Cardiac fibroblast (primary cell): ENCODE results near the gene HIVEP1.

Experiments
- DNase-seq, 2 donors: peaks; one replicate each; pipeline versions ENCODE4 v3.0.0 to v3.0.0-alpha.2; 2010; ENCODE audit warnings: low read depth in 2 of 2
- H3K4me3 ChIP-seq, 2 donors: replicated peaks in 1 of 2; 1 replicate in 1 of 2; 2 replicates in 1 of 2; pipeline ENCODE4 v1.5.1; 2011; ENCODE audit warnings: low read depth in 2 of 2, low read length in 2 of 2, mild to moderate bottlenecking in 2 of 2, moderate library complexity in 1 of 2
- CTCF ChIP-seq: IDR thresholded peaks from one replicate; pipeline ENCODE4 v1.5.1; 2011; ENCODE audit warnings: low read depth, mild to moderate bottlenecking, low read length, inconsistent platforms

The HIVEP1 gene

DNA sequence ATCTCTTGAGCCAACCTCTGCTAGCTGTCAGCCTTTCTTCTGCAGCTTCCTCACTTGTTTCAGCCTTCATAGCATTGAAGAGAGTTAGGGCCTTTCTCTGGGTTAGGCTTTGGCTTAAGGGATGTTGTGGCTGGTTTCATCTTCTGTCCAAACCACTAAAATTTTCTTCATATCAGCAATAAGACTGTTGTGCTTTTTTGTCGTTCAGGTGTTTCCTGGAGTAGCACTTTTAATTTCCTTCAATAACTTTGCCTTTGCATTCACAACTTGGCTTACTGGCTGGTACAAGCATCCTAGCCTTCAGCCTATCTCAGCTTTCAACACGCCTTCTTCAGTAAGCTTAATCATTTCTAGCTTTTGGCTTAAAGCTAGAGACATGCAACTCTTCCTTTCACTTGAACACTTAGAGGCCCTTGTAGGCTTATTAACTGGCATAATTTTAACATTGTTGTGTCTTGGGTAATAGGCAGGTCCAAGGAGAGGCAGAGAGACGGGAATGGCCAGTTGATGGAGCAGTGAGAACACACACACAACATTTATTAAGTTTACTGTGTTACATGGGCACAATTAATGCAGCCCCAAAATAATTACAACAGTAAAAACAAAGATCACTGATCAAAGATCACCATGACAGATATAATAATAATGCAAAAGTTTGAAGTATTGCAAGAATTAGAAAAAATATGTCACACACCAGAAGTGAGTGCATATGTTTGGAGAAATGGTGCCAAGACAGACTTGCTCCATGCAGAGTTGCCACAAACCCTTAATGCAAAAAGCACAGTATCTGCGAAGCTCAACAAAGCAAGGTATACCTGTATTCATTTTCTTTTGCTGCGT lies 98.6 kb downstream of the HIVEP1 start:
- no peak for DNase-seq
- no peak overlapping the region for H3K4me3 ChIP-seq
- no peak for TF ChIP-seq CTCF

GRCh38 chr6:12111363-12111670 lies 99.2 kb downstream of the HIVEP1 start:
- no peak for TF ChIP-seq CTCF
- no peak for DNase-seq
- H3K4me3 ChIP-seq = no peak overlapping the region

- TF ChIP-seq CTCF = no peak
- DNase-seq = no peak
- no peak overlapping the region for H3K4me3 ChIP-seq
Measured at GRCh38 chr6:12112540-12113189, 100.6 kb downstream of the HIVEP1 start.

DNA sequence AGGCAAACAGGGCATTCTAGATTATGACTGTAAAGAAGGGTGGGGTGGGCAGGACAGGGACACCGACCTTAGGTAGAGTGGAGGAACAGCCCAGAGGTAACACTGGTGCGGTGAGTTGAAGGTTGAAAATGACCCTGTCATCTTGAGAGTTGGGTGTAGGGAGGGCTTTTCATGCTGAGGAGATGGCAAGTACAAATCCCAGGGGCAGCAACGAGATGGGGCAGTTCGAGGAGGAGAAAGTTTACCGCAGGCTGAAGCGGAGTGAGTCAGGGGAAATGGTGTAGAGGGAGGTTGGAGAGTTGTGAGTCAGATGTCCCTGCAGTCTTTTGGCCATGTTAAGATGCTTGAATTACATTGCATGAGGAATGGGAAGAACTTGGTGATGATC lies 101.1 kb downstream of the HIVEP1 start:
- H3K4me3 ChIP-seq = no peak overlapping the region
- DNase-seq = peak; percentile 64 to 93
- TF ChIP-seq CTCF = no peak

- no peak for DNase-seq
- H3K4me3 ChIP-seq = no peak overlapping the region
- TF ChIP-seq CTCF = no peak
Measured at GRCh38 chr6:12114055-12114503, 102.0 kb downstream of the HIVEP1 start.

GRCh38 chr6:12115001-12115400 lies 102.9 kb downstream of the HIVEP1 start:
- DNase-seq = no peak
- TF ChIP-seq CTCF = no peak

More at GRCh38 chr6:12115001-12115400, 102.9 kb downstream of the HIVEP1 start:
- no peak overlapping the region for H3K4me3 ChIP-seq
